K562 (cell line): ENCODE data around the gene APOB. TPM values are rescaled to one million over a fixed set of nuclear protein-coding genes. Genes with fewer than 3 reads are reported as not detected.

Experiments used
- ATAC-seq: fragments of 200-7000 bp; cut with Tn5 transposase; 3 replicates; pipeline ENCODE4 v1.9.1; 2020; ENCODE audit warnings: moderate library complexity
- Bru-seq: library from RNA; stranded (reverse); fragments of 400-500 nt; gene quantifications from one replicate; lab custom pipeline; 2021; lab: Mats Ljungman, UMichigan
- BruChase-seq, 2 experiments: library from RNA; stranded (reverse); fragments of 400-500 nt; gene quantifications; one replicate each; lab custom pipeline; 2021; lab: Mats Ljungman, UMichigan
- BruUV-seq: library from RNA; stranded (reverse); fragments of 400-500 nt; replicated peaks from 2 replicates; lab custom pipeline; 2021; lab: Mats Ljungman, UMichigan
- CTCF ChIA-PET: fragments of 300-600 bp; formaldehyde crosslinking; extraction: SDS; loops from one replicate; lab custom pipeline; 2021; ENCODE audit warnings: low intra/inter-chr PET ratio; lab: Yijun Ruan, JAX
- POLR2A ChIA-PET: fragments of 300-600, 350-650 bp; sonication (Branson Sonifier 250); formaldehyde crosslinking; extraction: SDS; loops from one replicate; lab custom pipeline; 2021; ENCODE audit warnings: antibody characterized with exemption, inconsistent platforms; lab: Yijun Ruan, JAX
- DNase-seq, 4 experiments: peaks; one replicate each; pipeline versions ENCODE4 v3.0.0 to v3.0.0-alpha.2; 2011 to 2018; ENCODE audit warnings: low spot score in 3 of 4, mixed read lengths in 3 of 4; ENCODE audit errors: extremely low read depth in 1 of 4
- FAIRE-seq: peaks from 2 replicates; lab custom pipeline; 2011; peaks lifted over from hg19 to GRCh38; lab: Jason Lieb, UNC
- H2AFZ ChIP-seq: 2 replicates; pipeline ENCODE4 v1.6.0; 2011; ENCODE audit warnings: low read depth, low read length, control low read depth, inconsistent platforms
- H3K27ac ChIP-seq: fragments of 200-600 bp; 3 replicates; pipeline ENCODE4 v1.8.0; 2011; ENCODE audit warnings: low read depth, mild to moderate bottlenecking, control low read depth, inconsistent platforms, low read length, moderate library complexity, mixed read lengths; ENCODE audit errors: extremely low read depth
- H3K27me3 ChIP-seq, 2 experiments: fragments of 300-600 bp in 1 of 2; 2 replicates in 1 of 2; 3 replicates in 1 of 2; pipeline versions ENCODE4 v1.6.0 to v1.8.0; 2011; ENCODE audit warnings: inconsistent platforms in 2 of 2, low read length in 2 of 2, mild to moderate bottlenecking in 1 of 2, mixed read lengths in 1 of 2, moderate library complexity in 1 of 2; ENCODE audit not compliant: control insufficient read depth in 2 of 2, insufficient read depth in 2 of 2
- H3K36me3 ChIP-seq: fragments of 300-600 bp; 3 replicates; pipeline ENCODE4 v1.8.0; 2011; ENCODE audit warnings: mild to moderate bottlenecking, low read length, inconsistent platforms; ENCODE audit not compliant: control insufficient read depth, insufficient read depth
- H3K4me1 ChIP-seq, 2 experiments: fragments of 200-600 bp in 1 of 2; replicated peaks in 1 of 2; 2 replicates in 1 of 2; 3 replicates in 1 of 2; pipeline versions ENCODE4 v1.5.1 to v1.8.0; 2011; ENCODE audit warnings: inconsistent platforms in 2 of 2, low read length in 2 of 2, mild to moderate bottlenecking in 1 of 2, mixed read lengths in 1 of 2, moderate library complexity in 1 of 2; ENCODE audit not compliant: control insufficient read depth in 2 of 2, insufficient read depth in 2 of 2
- H3K4me2 ChIP-seq: 2 replicates; pipeline ENCODE4 v1.6.1; 2011; ENCODE audit warnings: low read length, control low read depth, inconsistent platforms, mixed read lengths; ENCODE audit not compliant: insufficient read depth
- H3K4me3 ChIP-seq: fragments of 200-600 bp; sonication (generic), shearing (Covaris generic); 2 replicates; pipeline ENCODE4 v1.5.1; 2016; ENCODE audit warnings: control low read depth, inconsistent platforms
- H3K79me2 ChIP-seq: fragments of 200-600 bp; 3 replicates; pipeline ENCODE4 v1.8.0; 2011; ENCODE audit warnings: low read length, inconsistent platforms; ENCODE audit not compliant: control insufficient read depth, insufficient read depth
- H3K9ac ChIP-seq, 2 experiments: 2 replicates each; pipeline versions ENCODE4 v1.6.0 to v1.6.1; 2011; ENCODE audit warnings: low read depth in 2 of 2, low read length in 2 of 2, control low read depth in 1 of 2, inconsistent platforms in 1 of 2, mild to moderate bottlenecking in 1 of 2, mixed read lengths in 1 of 2; ENCODE audit not compliant: insufficient read depth in 1 of 2
- H3K9me1 ChIP-seq: one replicate; pipeline ENCODE4 v1.6.0; 2011; ENCODE audit warnings: inconsistent platforms, mild to moderate bottlenecking, low read length, moderate library complexity; ENCODE audit not compliant: control insufficient read depth, insufficient read depth
- H3K9me3 ChIP-seq: replicated peaks from 2 replicates; pipeline ENCODE4 v1.5.1; 2011; ENCODE audit warnings: low read depth, low read length, inconsistent platforms; ENCODE audit not compliant: control insufficient read depth, insufficient read depth
- H4K20me1 ChIP-seq: replicated peaks from 2 replicates; pipeline ENCODE4 v1.6.1; 2011; ENCODE audit warnings: low read length, inconsistent platforms, mixed read lengths; ENCODE audit not compliant: control insufficient read depth, insufficient read depth
- HDAC3 ChIP-seq: fragments of 450-650 bp; IDR thresholded peaks from 2 replicates; pipeline ENCODE4 v1.6.1; 2018; ENCODE audit warnings: borderline replicate concordance, mild to moderate bottlenecking, moderate library complexity; ENCODE audit not compliant: partially characterized antibody
- HIVEP1 ChIP-seq: fragments of 250-450 bp; sonication (Bioruptor Pico); IDR thresholded peaks from 2 replicates; pipeline ENCODE4 v1.4.0; 2020; ENCODE audit warnings: mild to moderate bottlenecking
- HNRNPLL ChIP-seq: fragments of 200-400 bp; formaldehyde crosslinking; IDR thresholded peaks from 2 replicates; pipeline ENCODE4 v1.6.1; 2017; ENCODE audit warnings: low read length, low read depth, mild to moderate bottlenecking; ENCODE audit not compliant: poor library complexity, severe bottlenecking
- NR2F6 ChIP-seq: fragments of 450-650 bp; formaldehyde crosslinking; IDR thresholded peaks from 2 replicates; pipeline ENCODE4 v1.4.0; 2020; ENCODE audit warnings: mild to moderate bottlenecking
- WGBS: fragments of 100-300 bp; shearing (Covaris generic); methylation state at CpG from one replicate; pipeline ENCODE4 v1.1.6; 2016; ENCODE audit warnings: low coverage, mixed read lengths; ENCODE audit not compliant: insufficient coverage; ENCODE audit errors: missing lambda C conversion rate; 5-methylcytosine and 5-hydroxymethylcytosine counted together
- in situ Hi-C: fragments of 300-500 bp; cut with MboI; formaldehyde crosslinking; loops from 4 replicates; pipeline ENCODE4 v1.15.0; 2018; ENCODE audit warnings: inconsistent platforms, mixed read lengths
- intact Hi-C: fragments of 100-400 bp; cut with micrococcal nuclease; formaldehyde crosslinking; loops from 2 replicates; pipeline ENCODE4 v1.14.2; 2022
- long read RNA-seq, 3 experiments: library from polyadenylated mRNA in 2 of 3; library from RNA in 1 of 3; unstranded in 2 of 3; stranded (forward) in 1 of 3; transcript quantifications; one replicate each; pipeline ENCODE4 v2.0.0, GENCODE V29; 2019 to 2022
- polyA minus RNA-seq, 3 experiments: library from RNA; depleted of rRNA, polyadenylated mRNA; stranded (reverse); fragments of >200 nt; gene quantifications; 2 replicates each; pipeline ENCODE4 v1.2.3, GENCODE V29; 2011
- polyA plus RNA-seq, 8 experiments: library from polyadenylated mRNA; depleted of rRNA in 4 of 8; stranded (reverse) in 5 of 8; unstranded in 3 of 8; fragments of >200 nt; fragmentation: Nextera tagmentation in 2 of 8; fragmentation: Illumina TruSeq in 1 of 8; extraction: Ambion mirVana in 2 of 8; extraction: Trizol in 1 of 8; gene quantifications; 2 replicates each; pipeline versions ENCODE4 v1.2.1 to v1.2.3, GENCODE V29; 2011 to 2014; ENCODE audit warnings: inconsistent platforms in 1 of 8, missing spikeins in 1 of 8
- total RNA-seq, 7 experiments: library from RNA; depleted of rRNA in 6 of 7; stranded (reverse); fragments of >200 nt in 6 of 7; fragmentation: Illumina TruSeq in 2 of 7; extraction: Trizol in 2 of 7; gene quantifications; 2 replicates each; pipeline versions ENCODE4 v1.2.1 to v1.2.3, GENCODE V29; 2011 to 2021; ENCODE audit warnings: low replicate concordance in 1 of 7

The APOB gene
- total RNA-seq (2011; cell fraction: chromatin; rRNA removed; ENCODE audit: low replicate concordance), result not detected in 2 replicates
- not detected in 2 replicates for total RNA-seq (2011; cell fraction: nucleolus; rRNA removed)
- not detected in 2 replicates for total RNA-seq (2011; cell fraction: nucleoplasm; rRNA removed)
- total RNA-seq (2014; rRNA removed), result not detected in 2 replicates
- not detected in 2 replicates for total RNA-seq (2014; rRNA removed; fragmentation: Illumina TruSeq; extraction: Trizol)
- not detected in 2 replicates for total RNA-seq (2015; rRNA removed; fragmentation: Illumina TruSeq; extraction: Trizol)
- total RNA-seq (2021), result 0.73 and 1.4 TPM in 2 replicates
- polyA plus RNA-seq (2011; rRNA removed), result 0.01 TPM in 1 of 2 replicates, not detected in the other
- polyA plus RNA-seq (2011; cell fraction: cytosol; rRNA removed), result not detected in 2 replicates
- polyA plus RNA-seq (2011; cell fraction: nucleus; rRNA removed), result 0.01 TPM in 1 of 2 replicates, not detected in the other
- not detected in 2 replicates for polyA plus RNA-seq (2012)
- not detected in 2 replicates for polyA plus RNA-seq (2014; fragmentation: Illumina TruSeq; extraction: Trizol)
- not detected for polyA plus RNA-seq (2014; fragmentation: Nextera tagmentation; extraction: Ambion mirVana)
- polyA plus RNA-seq (2014; rRNA removed), result not detected in 2 replicates
- under 0.01 and 0.06 TPM in 2 replicates for polyA minus RNA-seq (2011; rRNA and poly(A)+ RNA removed)
- 0.10 and 18.8 TPM in 2 replicates for polyA minus RNA-seq (2011; cell fraction: cytosol; rRNA and poly(A)+ RNA removed)
- polyA minus RNA-seq (2011; cell fraction: nucleus; rRNA and poly(A)+ RNA removed), result not detected in 2 replicates
- Bru-seq, nascent RNA, result not detected
- not detected for BruChase-seq, experiment 1, labeled RNA remaining after a 2-hour chase
- not detected for BruChase-seq, experiment 2, labeled RNA remaining after a 6-hour chase
- long read RNA-seq, experiment 1, result 0 reads
- long read RNA-seq, experiment 2, result 0 reads
- long read RNA-seq, experiment 3, result 0 reads

GRCh38 chr2:21043744-21044532 lies at the start of gene APOB:
TSS of gene APOB (minus strand) at chr2:21044073. CDS start at chr2:21043945, 128 bp downstream.
- TF ChIP-seq HDAC3 (no peak), NR2F6 (CRISPR knock-in tag) (no peak), HNRNPLL (peak; percentile 57), HIVEP1 (CRISPR knock-in tag) (no peak)
- no peaks in the 10 kb centered on the region; the same call in 1 of the 2 replicates for H4K20me1 ChIP-seq
- peaks cover 0 to 8% of the 10 kb centered on the region in 2 experiments; a peak in 1 of 5 replicates for H3K4me1 ChIP-seq
- intact Hi-C loops, result loop anchor here (1.0 to 2.0 kb wide), 3 partner anchors 74 to 273 kb away; no protein-coding TSS in a partner anchor
- no peak within 1 kb of the TSS for H3K4me3 ChIP-seq
- CTCF ChIA-PET, result no interaction called here
- H3K4me2 ChIP-seq, result no peak within 1 kb of the TSS
- H3K27ac ChIP-seq, result no peak within 1 kb of the TSS
- FAIRE-seq, result no peak
- WGBS, result 2% methylated on average over 43 of the region's 51 CpGs
- H3K9ac ChIP-seq, result no peak within 1 kb of the TSS
- in situ Hi-C loops, result no loop called here
- no peaks in the 10 kb centered on the region for H3K9me3 ChIP-seq
- H3K79me2 ChIP-seq, result no peaks in the 10 kb centered on the region
- POLR2A ChIA-PET, result interaction anchor here (0.6 kb wide), 1 partner anchor 1764 kb away, joined by 3 read pairs; no protein-coding TSS in a partner anchor
- no peak within 1 kb of the TSS for H2AFZ ChIP-seq
- H3K9me1 ChIP-seq, result no peaks in the 10 kb centered on the region
- H3K36me3 ChIP-seq, result no peaks in the 10 kb centered on the region
- no peak for DNase-seq
- ATAC-seq, result peak; percentile 47; the same call in 2 of the 3 replicates
- peaks cover 2 to 26% of the 10 kb centered on the region in 2 experiments; a peak in 4 of 5 replicates for H3K27me3 ChIP-seq
- no TSS peak for BruUV-seq
